Retinal pigment epithelial cell (primary cell): Measurements from ENCODE around the gene HOXA5.

Experiments used
- DNase-seq: peaks from one replicate; pipeline ENCODE4 v3.0.0-alpha.2; 2010; ENCODE audit warnings: low read depth
- H3K4me3 ChIP-seq: 2 replicates; pipeline ENCODE4 v1.5.1; 2011; ENCODE audit warnings: mild to moderate bottlenecking, low read length, control low read depth, moderate library complexity
- CTCF ChIP-seq: conservative IDR thresholded peaks from 2 replicates; pipeline ENCODE4 v1.5.1; 2011; ENCODE audit warnings: low read depth, low read length, control low read depth, inconsistent platforms

HOXA5 gene

GRCh38 chr7:27176524-27176845 is 33.0 kb upstream of the HOXA5 start:
- TF ChIP-seq CTCF = no peak
- no peak overlapping the region for H3K4me3 ChIP-seq
- DNase-seq = no peak

GRCh38 chr7:27175626-27176523 is 32.4 kb upstream of the HOXA5 start:
- DNase-seq = no peak

GRCh38 chr7:27174874-27175625 is 31.6 kb upstream of the HOXA5 start:
- TF ChIP-seq CTCF = no peak
- no peak for DNase-seq
- no peak overlapping the region for H3K4me3 ChIP-seq

More at GRCh38 chr7:27175626-27176523, 32.4 kb upstream of the HOXA5 start:
- TF ChIP-seq CTCF = no peak
- H3K4me3 ChIP-seq = no peak overlapping the region

GRCh38 chr7:27173956-27174873 is 30.7 kb upstream of the HOXA5 start, which contains the start of gene HOXA10:
TSS of gene HOXA10 (minus strand) at chr7:27174320. CDS start at chr7:27174306, 14 bp downstream.
- no peak for TF ChIP-seq CTCF
- DNase-seq = no peak
- H3K4me3 ChIP-seq = no peak within 1 kb of the TSS

- TF ChIP-seq CTCF = no peak
- DNase-seq = no peak
- no peak overlapping the region for H3K4me3 ChIP-seq
Observed at GRCh38 chr7:27173511-27173955, 30.1 kb upstream of the HOXA5 start.

- no peak for DNase-seq
- no peak for TF ChIP-seq CTCF
Observed at GRCh38 chr7:27172823-27173510, 29.5 kb upstream of the HOXA5 start.

More at GRCh38 chr7:27172823-27173510, 29.5 kb upstream of the HOXA5 start:
- no peak overlapping the region for H3K4me3 ChIP-seq
